Calu3 (cell line): ENCODE results near the gene GRK3. TPM values are rescaled to one million over a fixed set of nuclear protein-coding genes. Genes with fewer than 3 reads are reported as not detected.

Source experiments
- BruUV-seq: library from RNA; stranded (reverse); fragments of 400-500 nt; replicated peaks from 2 replicates; lab custom pipeline; 2021; lab: Mats Ljungman, UMichigan
- CTCF ChIA-PET: fragments of 300-600 bp; sonication (Branson Sonifier 250); formaldehyde crosslinking; loops from one replicate; lab custom pipeline; 2022; ENCODE audit warnings: antibody characterized with exemption; lab: Charles Lee
- DNase-seq: peaks from one replicate; pipeline ENCODE4 v3.0.0; 2022
- H3K27ac Mint-ChIP-seq: one replicate; pipeline ENCODE4 v1.8.0; 2022; ENCODE audit warnings: mixed read lengths; ENCODE audit not compliant: unreplicated experiment
- H3K27me3 Mint-ChIP-seq: one replicate; pipeline ENCODE4 v1.8.0; 2022; ENCODE audit warnings: mixed read lengths; ENCODE audit not compliant: unreplicated experiment
- H3K36me3 Mint-ChIP-seq: one replicate; pipeline ENCODE4 v1.8.0; 2022; ENCODE audit warnings: mild to moderate bottlenecking, moderate library complexity, mixed read lengths; ENCODE audit not compliant: insufficient read depth, unreplicated experiment
- H3K4me1 Mint-ChIP-seq: one replicate; pipeline ENCODE4 v1.8.0; 2022; ENCODE audit warnings: mild to moderate bottlenecking, low read depth, mixed read lengths; ENCODE audit not compliant: unreplicated experiment
- H3K4me3 Mint-ChIP-seq: one replicate; pipeline ENCODE4 v1.8.0; 2022; ENCODE audit warnings: mild to moderate bottlenecking, low read depth, moderate library complexity, mixed read lengths; ENCODE audit not compliant: unreplicated experiment
- H3K9me3 Mint-ChIP-seq: one replicate; pipeline ENCODE4 v1.8.0; 2022; ENCODE audit warnings: low read depth, mixed read lengths; ENCODE audit not compliant: unreplicated experiment
- intact Hi-C: fragments of 100-400 bp; cut with micrococcal nuclease; formaldehyde crosslinking; loops from one replicate; pipeline ENCODE4 v1.10.0; 2022; ENCODE audit not compliant: unreplicated experiment
- total RNA-seq: library from RNA; stranded (reverse); gene quantifications from 2 replicates; pipeline ENCODE4 v1.2.3, GENCODE V29; 2022
- TF ChIP-seq, protein P1 (sequence below): fragments of 200-600 bp; IDR thresholded peaks from one replicate; pipeline ENCODE4 v1.8.0; 2022; ENCODE audit warnings: antibody characterized with exemption; ENCODE audit not compliant: unreplicated experiment

GRK3 gene
- total RNA-seq, 1 experiment from 2014 or later = 12.0 TPM

DNA sequence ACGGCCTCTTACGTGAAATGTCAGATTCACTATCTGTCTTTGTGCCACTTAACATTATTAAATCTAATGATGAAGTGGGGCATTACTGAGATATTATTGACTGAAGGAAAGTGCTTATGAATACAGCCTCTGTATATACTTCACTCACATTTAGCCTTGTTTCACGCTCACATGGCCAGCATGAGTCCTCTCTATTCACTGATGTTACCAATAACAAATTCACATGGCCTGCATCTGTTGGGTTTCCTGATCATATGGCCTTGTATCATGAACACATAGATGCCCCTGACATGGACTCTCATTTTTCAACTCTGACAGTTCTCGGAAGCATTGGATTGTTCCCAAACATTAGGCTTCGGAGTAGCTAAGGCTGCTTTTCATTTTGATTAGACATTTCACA lies 109.2 kb downstream of the GRK3 start:
- no peak overlapping the region for H3K4me3 Mint-ChIP-seq
- CTCF ChIA-PET = no interaction called here
- intact Hi-C loops = no loop called here
- BruUV-seq = no TSS peak
- H3K4me1 Mint-ChIP-seq = no peaks in the 10 kb centered on the region
- H3K27ac Mint-ChIP-seq = no peak overlapping the region
- no peaks in the 10 kb centered on the region for H3K36me3 Mint-ChIP-seq
- DNase-seq = no peak
- no peaks in the 10 kb centered on the region for H3K9me3 Mint-ChIP-seq
- TF ChIP-seq, protein P1, sequence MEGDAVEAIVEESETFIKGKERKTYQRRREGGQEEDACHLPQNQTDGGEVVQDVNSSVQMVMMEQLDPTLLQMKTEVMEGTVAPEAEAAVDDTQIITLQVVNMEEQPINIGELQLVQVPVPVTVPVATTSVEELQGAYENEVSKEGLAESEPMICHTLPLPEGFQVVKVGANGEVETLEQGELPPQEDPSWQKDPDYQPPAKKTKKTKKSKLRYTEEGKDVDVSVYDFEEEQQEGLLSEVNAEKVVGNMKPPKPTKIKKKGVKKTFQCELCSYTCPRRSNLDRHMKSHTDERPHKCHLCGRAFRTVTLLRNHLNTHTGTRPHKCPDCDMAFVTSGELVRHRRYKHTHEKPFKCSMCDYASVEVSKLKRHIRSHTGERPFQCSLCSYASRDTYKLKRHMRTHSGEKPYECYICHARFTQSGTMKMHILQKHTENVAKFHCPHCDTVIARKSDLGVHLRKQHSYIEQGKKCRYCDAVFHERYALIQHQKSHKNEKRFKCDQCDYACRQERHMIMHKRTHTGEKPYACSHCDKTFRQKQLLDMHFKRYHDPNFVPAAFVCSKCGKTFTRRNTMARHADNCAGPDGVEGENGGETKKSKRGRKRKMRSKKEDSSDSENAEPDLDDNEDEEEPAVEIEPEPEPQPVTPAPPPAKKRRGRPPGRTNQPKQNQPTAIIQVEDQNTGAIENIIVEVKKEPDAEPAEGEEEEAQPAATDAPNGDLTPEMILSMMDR = no peak
- H3K27me3 Mint-ChIP-seq = no peaks in the 10 kb centered on the region

- Mint-ChIP-seq H3K4me1 (no peaks in the 10 kb centered on the region), H3K36me3 (no peaks in the 10 kb centered on the region), H3K4me3 (no peak overlapping the region), H3K27me3 (no peaks in the 10 kb centered on the region), H3K27ac (no peak overlapping the region), H3K9me3 (no peaks in the 10 kb centered on the region)
- TF ChIP-seq, protein P1 = no peak
- no TSS peak for BruUV-seq
- DNase-seq = no peak
- CTCF ChIA-PET = interaction anchor here (0.6 kb wide), 1 partner anchor 53 kb away, joined by 5 read pairs; no protein-coding TSS in a partner anchor
- intact Hi-C loops = no loop called here
These were observed 113.2 kb downstream of the GRK3 start for GRCh38 chr22:25677631-25678030.

DNA sequence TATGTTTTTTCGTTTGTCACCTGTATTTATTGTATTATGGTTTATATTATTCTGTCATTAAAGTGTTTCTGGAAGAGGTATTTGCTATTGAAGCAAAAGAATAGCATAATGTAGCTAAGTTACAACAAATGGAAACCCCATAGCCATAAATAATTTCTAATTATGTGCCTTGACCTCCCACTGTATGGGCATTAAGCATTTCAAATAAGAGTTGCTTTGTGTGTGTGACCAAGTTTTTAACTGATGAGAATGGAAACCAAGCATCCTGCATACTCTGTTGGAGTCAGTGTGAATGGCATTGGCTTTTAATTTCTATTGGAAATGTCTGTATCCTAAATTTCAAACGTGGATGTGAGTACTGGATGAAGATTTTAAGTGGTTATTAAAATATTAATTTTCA lies 115.6 kb downstream of the GRK3 start:
- no peaks in the 10 kb centered on the region for H3K9me3 Mint-ChIP-seq
- CTCF ChIA-PET = no interaction called here
- H3K36me3 Mint-ChIP-seq = no peaks in the 10 kb centered on the region
- H3K4me3 Mint-ChIP-seq = no peak overlapping the region
- no TSS peak for BruUV-seq
- TF ChIP-seq, protein P1 = no peak
- no peaks in the 10 kb centered on the region for H3K4me1 Mint-ChIP-seq
- H3K27me3 Mint-ChIP-seq = no peaks in the 10 kb centered on the region
- no peak overlapping the region for H3K27ac Mint-ChIP-seq
- intact Hi-C loops = no loop called here
- no peak for DNase-seq

DNA sequence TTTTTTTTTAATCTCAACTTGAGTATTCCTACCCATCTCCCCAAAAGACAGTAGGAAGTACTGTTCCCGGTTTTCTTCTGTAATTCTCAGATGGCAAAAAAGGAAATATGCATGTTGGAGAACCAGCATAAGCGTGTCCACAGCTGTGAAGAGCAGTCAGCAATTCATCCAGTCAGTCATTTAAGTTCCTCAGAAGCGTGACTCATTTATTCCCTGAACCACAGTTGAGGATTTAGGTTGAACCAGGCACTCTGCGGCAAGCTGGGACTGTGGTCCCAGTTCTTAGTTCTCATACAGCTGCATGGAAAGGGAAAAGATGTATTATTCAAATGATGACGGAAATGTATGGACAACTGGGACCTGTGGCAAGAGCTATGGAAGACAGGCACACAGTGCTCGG lies 116.5 kb downstream of the GRK3 start:
- TF ChIP-seq, protein P1 = no peak
- no peaks in the 10 kb centered on the region for H3K36me3 Mint-ChIP-seq
- no TSS peak for BruUV-seq
- H3K27me3 Mint-ChIP-seq = no peaks in the 10 kb centered on the region
- CTCF ChIA-PET = interaction anchor here (0.7 kb wide), 1 partner anchor 685 kb away, joined by 4 read pairs; no protein-coding TSS in a partner anchor
- H3K4me3 Mint-ChIP-seq = no peak overlapping the region
- intact Hi-C loops = no loop called here
- no peaks in the 10 kb centered on the region for H3K4me1 Mint-ChIP-seq
- no peak overlapping the region for H3K27ac Mint-ChIP-seq
- DNase-seq = no peak
- no peaks in the 10 kb centered on the region for H3K9me3 Mint-ChIP-seq
